Osteocyte (in vitro differentiated cells): Measurements from ENCODE around the gene MTA1. TPM values are rescaled to one million over a fixed set of nuclear protein-coding genes. Genes with fewer than 3 reads are reported as not detected.

ENCODE experiments used
- DNase-seq: peaks from one replicate; pipeline ENCODE4 v3.0.0; 2021; ENCODE audit warnings: mixed read lengths; ENCODE audit not compliant: unreplicated experiment; ENCODE audit errors: extremely low spot score
- H3K27ac Mint-ChIP-seq: one replicate; pipeline ENCODE4 v1.8.0; 2021; ENCODE audit warnings: mild to moderate bottlenecking, mixed read lengths; ENCODE audit not compliant: unreplicated experiment
- H3K27me3 Mint-ChIP-seq: one replicate; pipeline ENCODE4 v1.8.0; 2021; ENCODE audit warnings: mixed read lengths; ENCODE audit not compliant: unreplicated experiment
- H3K36me3 Mint-ChIP-seq: one replicate; pipeline ENCODE4 v1.8.0; 2021; ENCODE audit warnings: mixed read lengths; ENCODE audit not compliant: unreplicated experiment
- H3K4me1 Mint-ChIP-seq: one replicate; pipeline ENCODE4 v1.8.0; 2021; ENCODE audit warnings: mixed read lengths; ENCODE audit not compliant: unreplicated experiment
- H3K4me3 Mint-ChIP-seq: one replicate; pipeline ENCODE4 v1.8.0; 2021; ENCODE audit warnings: mild to moderate bottlenecking, moderate library complexity, mixed read lengths; ENCODE audit not compliant: unreplicated experiment
- H3K9me3 Mint-ChIP-seq: one replicate; pipeline ENCODE4 v1.8.0; 2021; ENCODE audit warnings: mixed read lengths; ENCODE audit not compliant: unreplicated experiment
- CTCF ChIP-seq: fragments of 200-600 bp; sonication (generic); IDR thresholded peaks from 2 replicates; pipeline ENCODE4 v1.5.0; 2021; ENCODE audit warnings: antibody characterized with exemption, mild to moderate bottlenecking, moderate library complexity
- total RNA-seq: library from RNA; stranded (reverse); gene quantifications from 2 replicates; pipeline ENCODE4 v1.2.1, GENCODE V29; 2021

MTA1 gene
- total RNA-seq, 1 donor from 2014 or later = 132 TPM

- Mint-ChIP-seq H3K4me3 (no peak overlapping the region), H3K27me3 (no peaks in the 10 kb centered on the region), H3K27ac (no peak overlapping the region), H3K9me3 (no peaks in the 10 kb centered on the region), H3K4me1 (no peaks in the 10 kb centered on the region), H3K36me3 (peaks cover 7% of the 10 kb centered on the region)
- no peak for DNase-seq
- no peak for TF ChIP-seq CTCF
These were observed 42.0 kb upstream of the MTA1 start for GRCh38 chr14:105377555-105378182.

- Mint-ChIP-seq H3K9me3 (no peaks in the 10 kb centered on the region), H3K4me3 (no peak overlapping the region), H3K27ac (no peak overlapping the region), H3K36me3 (peaks cover 5% of the 10 kb centered on the region), H3K27me3 (no peaks in the 10 kb centered on the region), H3K4me1 (no peaks in the 10 kb centered on the region)
- no peak for DNase-seq
- no peak for TF ChIP-seq CTCF
These were observed 41.4 kb upstream of the MTA1 start for GRCh38 chr14:105378199-105378598.

- TF ChIP-seq CTCF = no peak
- no peak overlapping the region for H3K27ac Mint-ChIP-seq
These were observed 40.5 kb upstream of the MTA1 start for GRCh38 chr14:105378873-105379685.

GRCh38 chr14:105379946-105380345, 39.7 kb upstream of the MTA1 start:
- Mint-ChIP-seq H3K4me3 (no peak overlapping the region), H3K27ac (no peak overlapping the region)

More at GRCh38 chr14:105378873-105379685, 40.5 kb upstream of the MTA1 start:
- no peak for DNase-seq
- Mint-ChIP-seq H3K4me1 (no peaks in the 10 kb centered on the region), H3K4me3 (no peak overlapping the region), H3K36me3 (peaks cover 6% of the 10 kb centered on the region), H3K27me3 (no peaks in the 10 kb centered on the region), H3K9me3 (no peaks in the 10 kb centered on the region)

More at GRCh38 chr14:105379946-105380345, 39.7 kb upstream of the MTA1 start:
- no peak for DNase-seq
- no peaks in the 10 kb centered on the region for H3K27me3 Mint-ChIP-seq
- no peaks in the 10 kb centered on the region for H3K4me1 Mint-ChIP-seq
- H3K36me3 Mint-ChIP-seq = peaks cover 6% of the 10 kb centered on the region
- TF ChIP-seq CTCF = no peak
- no peaks in the 10 kb centered on the region for H3K9me3 Mint-ChIP-seq
